Measurements from ENCODE around the gene ANKRD40. TPM values are rescaled to one million over a fixed set of nuclear protein-coding genes. Genes with fewer than 3 reads are reported as not detected.

Gene ANKRD40
- total RNA-seq, 1 donor from 2014 or later: 21.6 TPM

DNA sequence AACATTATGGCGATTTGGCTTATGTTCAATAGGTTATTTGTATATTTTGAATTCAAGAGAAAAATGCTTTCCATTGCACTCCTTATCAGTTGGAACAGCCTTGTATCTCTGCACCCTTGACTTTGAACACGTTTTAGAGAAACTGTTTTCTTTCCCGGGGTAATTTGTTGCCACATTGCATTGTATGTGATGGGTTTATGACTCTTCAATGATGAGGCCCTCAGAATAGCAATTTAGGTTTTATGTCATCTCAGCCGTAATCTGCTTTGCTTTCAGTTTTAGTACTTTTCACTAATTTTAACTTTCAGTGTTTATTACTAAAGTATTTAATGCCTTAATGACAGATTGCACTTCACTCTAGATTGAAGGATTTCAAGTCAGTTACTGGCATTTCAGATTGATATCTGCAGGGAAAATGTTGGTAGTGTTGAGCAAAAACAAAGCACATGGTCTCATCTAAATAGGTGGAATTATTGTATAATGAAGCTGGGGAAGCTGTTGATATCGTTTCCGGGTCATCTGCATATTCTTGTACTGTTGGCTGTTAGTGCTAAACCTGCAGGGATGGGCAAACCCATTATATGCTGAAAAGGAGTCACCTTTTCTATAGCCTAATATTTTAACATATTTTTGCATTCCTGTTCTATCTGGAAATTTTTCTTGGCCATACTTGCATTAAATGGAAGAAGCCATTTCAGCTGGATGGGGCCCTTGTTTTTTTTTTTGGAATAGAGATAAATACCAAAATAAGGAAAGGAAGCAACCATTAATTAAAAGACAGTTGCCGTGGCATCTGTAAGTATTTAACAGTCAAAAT lies 13.7 kb upstream of the ANKRD40 start:
- no peaks in the 10 kb centered on the region for H3K9me3 ChIP-seq
- no peak for DNase-seq (ENCODE audit: extremely low spot score in 2 of 2)
- no peaks in the 10 kb centered on the region for H3K27me3 ChIP-seq
- H3K36me3 ChIP-seq: no peaks in the 10 kb centered on the region
- TF ChIP-seq POLR2A (IDR thresholded peaks at IDR 0.05) (no peak), POLR2AphosphoS5 (IDR thresholded peaks at IDR 0.05; ENCODE audit: insufficient read depth in 1 of 2, low read depth in 1 of 2) (peak in 1 of 2 donors; percentile 16)
- peaks cover 63% of the 10 kb centered on the region for H3K4me1 ChIP-seq
- intact Hi-C loops (cut with DNase I): no loop called here
- peak overlapping the region; percentile 97 for H3K27ac ChIP-seq
- peak overlapping the region; percentile 79 to 89 for H3K4me3 ChIP-seq

DNA sequence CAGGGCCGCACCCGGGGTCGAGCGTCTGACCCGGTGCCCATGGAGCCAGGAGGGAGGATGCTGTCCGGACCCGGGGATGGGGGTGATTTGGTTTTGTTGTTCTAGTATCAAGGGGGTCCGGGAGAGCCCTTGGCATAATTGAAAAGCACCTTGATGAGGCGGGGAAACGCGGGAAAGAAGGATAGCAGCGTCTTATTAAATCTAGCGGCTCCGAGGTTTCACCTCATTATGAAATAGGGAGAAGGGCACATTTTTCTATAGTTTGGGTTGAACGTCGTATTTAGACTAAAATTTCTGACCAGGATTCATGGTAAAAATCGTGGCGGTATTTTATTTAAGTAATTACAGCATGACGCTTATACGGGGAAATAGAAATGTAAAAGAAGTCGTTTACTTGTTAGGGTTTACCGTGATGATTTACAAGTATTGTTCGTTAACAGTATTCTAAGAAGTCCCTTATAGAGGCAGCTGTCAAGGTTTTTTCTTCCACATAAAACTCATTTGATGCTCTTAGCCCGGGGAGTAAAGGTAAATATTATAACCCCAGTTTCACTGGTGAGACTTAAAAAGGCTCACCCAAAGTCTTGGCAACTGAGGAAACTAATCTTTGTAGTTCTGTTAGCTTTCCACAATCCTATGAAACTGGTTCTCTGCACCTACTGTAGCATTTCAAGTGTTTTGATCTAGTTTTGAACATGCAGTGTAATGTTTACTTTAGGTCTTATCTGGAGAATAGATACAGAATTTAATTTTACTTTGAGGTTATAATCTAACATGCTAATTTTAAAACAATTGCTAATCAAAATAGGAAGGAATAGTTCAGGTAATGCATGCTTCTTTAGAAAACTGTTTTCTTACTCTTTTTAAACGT lies 12.4 kb upstream of the ANKRD40 start:
- no peak for TF ChIP-seq POLR2AphosphoS5 (IDR thresholded peaks at IDR 0.05; ENCODE audit: insufficient read depth in 1 of 2, low read depth in 1 of 2)
- TF ChIP-seq POLR2A (IDR thresholded peaks at IDR 0.05): no peak
- TF ChIP-seq, protein P1, sequence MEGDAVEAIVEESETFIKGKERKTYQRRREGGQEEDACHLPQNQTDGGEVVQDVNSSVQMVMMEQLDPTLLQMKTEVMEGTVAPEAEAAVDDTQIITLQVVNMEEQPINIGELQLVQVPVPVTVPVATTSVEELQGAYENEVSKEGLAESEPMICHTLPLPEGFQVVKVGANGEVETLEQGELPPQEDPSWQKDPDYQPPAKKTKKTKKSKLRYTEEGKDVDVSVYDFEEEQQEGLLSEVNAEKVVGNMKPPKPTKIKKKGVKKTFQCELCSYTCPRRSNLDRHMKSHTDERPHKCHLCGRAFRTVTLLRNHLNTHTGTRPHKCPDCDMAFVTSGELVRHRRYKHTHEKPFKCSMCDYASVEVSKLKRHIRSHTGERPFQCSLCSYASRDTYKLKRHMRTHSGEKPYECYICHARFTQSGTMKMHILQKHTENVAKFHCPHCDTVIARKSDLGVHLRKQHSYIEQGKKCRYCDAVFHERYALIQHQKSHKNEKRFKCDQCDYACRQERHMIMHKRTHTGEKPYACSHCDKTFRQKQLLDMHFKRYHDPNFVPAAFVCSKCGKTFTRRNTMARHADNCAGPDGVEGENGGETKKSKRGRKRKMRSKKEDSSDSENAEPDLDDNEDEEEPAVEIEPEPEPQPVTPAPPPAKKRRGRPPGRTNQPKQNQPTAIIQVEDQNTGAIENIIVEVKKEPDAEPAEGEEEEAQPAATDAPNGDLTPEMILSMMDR (IDR thresholded peaks at IDR 0.05): no peak
- Histone ChIP-seq H3K4me3 (peak overlapping the region; percentile 79 to 89), H3K27me3 (no peaks in the 10 kb centered on the region), H3K4me1 (peaks cover 52% of the 10 kb centered on the region), H3K9me3 (no peaks in the 10 kb centered on the region), H3K27ac (peak overlapping the region; percentile 97), H3K36me3 (no peaks in the 10 kb centered on the region)
- DNase-seq (ENCODE audit: extremely low spot score in 2 of 2): no peak
- intact Hi-C loops (cut with DNase I): no loop called here

DNA sequence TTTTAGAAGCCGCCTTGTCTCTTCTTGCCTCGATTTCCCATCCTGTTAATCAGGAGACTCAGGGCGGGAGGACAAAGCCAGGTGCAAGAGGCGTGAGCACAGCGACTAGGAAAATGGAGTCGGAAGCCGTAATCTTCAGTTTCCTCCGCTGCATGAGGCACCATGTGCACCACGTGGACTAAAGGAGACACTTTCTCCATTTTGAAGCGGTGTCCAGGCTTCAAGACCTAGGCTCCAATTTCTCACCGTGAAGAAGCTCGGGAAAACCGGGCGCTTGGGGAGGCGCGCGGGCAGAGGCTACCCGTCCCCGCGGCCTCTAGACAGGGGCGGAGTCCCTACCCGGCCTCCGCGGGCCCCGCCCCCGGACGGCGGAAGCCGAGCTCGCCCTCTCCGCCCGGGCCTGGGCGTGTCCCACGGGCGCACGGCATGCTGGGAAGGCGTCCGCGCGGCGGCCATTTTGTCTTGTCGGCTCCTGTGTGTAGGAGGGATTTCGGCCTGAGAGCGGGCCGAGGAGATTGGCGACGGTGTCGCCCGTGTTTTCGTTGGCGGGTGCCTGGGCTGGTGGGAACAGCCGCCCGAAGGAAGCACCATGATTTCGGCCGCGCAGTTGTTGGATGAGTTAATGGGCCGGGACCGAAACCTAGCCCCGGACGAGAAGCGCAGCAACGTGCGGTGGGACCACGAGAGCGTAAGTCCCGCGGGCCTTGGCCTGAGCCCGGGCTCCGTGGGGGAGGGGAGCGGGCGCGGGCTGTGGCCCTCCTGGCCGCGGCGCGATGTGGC lies 11.6 kb upstream of the ANKRD40 start, which contains the start of gene LUC7L3:
LUC7L3 (plus strand) TSS at position 460 of the 780 bp plus-strand sequence; CDS start at position 590, 130 bp downstream.
- no peaks in the 10 kb centered on the region for H3K27me3 ChIP-seq
- H3K4me1 ChIP-seq: peaks cover 44% of the 10 kb centered on the region
- H3K9me3 ChIP-seq: no peaks in the 10 kb centered on the region
- peak within 1 kb of the TSS; percentile 97 for H3K27ac ChIP-seq
- peak within 1 kb of the TSS; percentile 79 to 89 for H3K4me3 ChIP-seq
- no peaks in the 10 kb centered on the region for H3K36me3 ChIP-seq
- intact Hi-C loops (cut with DNase I): no loop called here
- TF ChIP-seq, protein P1 (IDR thresholded peaks at IDR 0.05): no peak
- peak in 1 of 2 donors; percentile 79 for TF ChIP-seq POLR2A (IDR thresholded peaks at IDR 0.05)
- TF ChIP-seq POLR2AphosphoS5 (IDR thresholded peaks at IDR 0.05; ENCODE audit: insufficient read depth in 1 of 2, low read depth in 1 of 2): peak; percentile 70 to 96
- DNase-seq (ENCODE audit: extremely low spot score in 2 of 2): peak in 1 of 2 donors; percentile 93

DNA sequence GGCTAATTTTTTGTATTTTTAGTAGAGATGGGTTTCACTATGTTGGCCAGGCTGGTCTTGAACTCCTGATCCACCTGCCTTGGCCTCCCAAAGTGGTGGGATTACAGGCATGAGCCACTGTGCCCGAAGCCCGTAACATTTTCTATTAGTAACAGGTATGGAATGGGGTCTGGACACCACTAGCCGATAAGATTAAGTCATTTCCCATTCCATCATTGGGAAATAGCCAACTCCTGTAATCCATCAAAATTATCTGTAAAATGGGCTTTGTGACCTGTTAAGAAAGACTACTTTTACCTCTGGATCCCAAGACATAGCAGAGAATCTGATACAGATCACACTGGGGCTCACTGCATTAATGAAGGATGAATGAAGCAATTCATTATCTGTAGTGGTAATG lies 7.8 kb upstream of the ANKRD40 start:
- TF ChIP-seq POLR2A (IDR thresholded peaks at IDR 0.05): no peak
- TF ChIP-seq, protein P1 (IDR thresholded peaks at IDR 0.05): no peak
- H3K27me3 ChIP-seq: no peaks in the 10 kb centered on the region
- no peak for DNase-seq (ENCODE audit: extremely low spot score in 2 of 2)

DNA sequence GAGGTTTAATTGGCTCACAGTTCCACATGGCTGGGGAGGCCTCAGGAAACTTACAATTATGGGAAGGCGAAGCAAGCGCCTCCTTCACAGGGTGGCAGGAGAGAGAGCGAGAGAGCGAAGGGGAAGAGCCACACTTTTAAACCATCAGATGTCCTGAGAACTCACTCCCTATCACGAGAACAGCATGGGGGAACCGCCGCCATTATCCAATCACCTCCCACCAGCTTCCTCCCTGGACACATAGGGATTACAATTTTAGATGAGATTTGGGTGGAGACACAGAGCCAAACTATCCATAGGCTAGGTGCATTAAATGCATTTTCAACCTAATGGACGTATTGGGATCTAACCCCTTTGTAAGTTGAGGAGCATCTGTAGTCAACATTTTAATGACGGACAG lies 4.9 kb upstream of the ANKRD40 start:
- Histone ChIP-seq H3K9me3 (no peaks in the 10 kb centered on the region), H3K27me3 (no peaks in the 10 kb centered on the region), H3K4me1 (peaks cover 18% of the 10 kb centered on the region), H3K4me3 (no peak overlapping the region), H3K36me3 (no peaks in the 10 kb centered on the region), H3K27ac (no peak overlapping the region)
- intact Hi-C loops (cut with DNase I): no loop called here
- DNase-seq (ENCODE audit: extremely low spot score in 2 of 2): no peak
- TF ChIP-seq POLR2A (IDR thresholded peaks at IDR 0.05) (no peak), POLR2AphosphoS5 (IDR thresholded peaks at IDR 0.05; ENCODE audit: insufficient read depth in 1 of 2, low read depth in 1 of 2) (no peak)
- TF ChIP-seq, protein P1 (IDR thresholded peaks at IDR 0.05): no peak

More for the DNA sequence above, 7.8 kb upstream of the ANKRD40 start:
- Histone ChIP-seq H3K36me3 (no peaks in the 10 kb centered on the region), H3K4me1 (peaks cover 7% of the 10 kb centered on the region), H3K4me3 (no peak overlapping the region), H3K27ac (no peak overlapping the region), H3K9me3 (no peaks in the 10 kb centered on the region)
- intact Hi-C loops (cut with DNase I): no loop called here
